GM12878 (cell line): ENCODE measurements around the gene GREM1. TPM values are rescaled to one million over a fixed set of nuclear protein-coding genes. Genes with fewer than 3 reads are reported as not detected.

ENCODE experiments used
- ATAC-seq: fragments of 200-7000 bp; cut with Tn5 transposase; 3 replicates; pipeline ENCODE4 v1.9.1; 2020; ENCODE audit warnings: mild to moderate bottlenecking, moderate library complexity
- BruUV-seq: library from RNA; stranded (reverse); fragments of 400-500 nt; replicated peaks from 2 replicates; lab custom pipeline; 2021; lab: Mats Ljungman, UMichigan
- CTCF ChIA-PET: fragments of 300-600 bp; sonication (Branson Sonifier 250); formaldehyde crosslinking; extraction: SDS; loops from one replicate; lab custom pipeline; 2021; ENCODE audit warnings: inconsistent platforms; lab: Yijun Ruan, JAX
- POLR2A ChIA-PET: fragments of 350-600 bp; formaldehyde crosslinking; extraction: SDS; loops from one replicate; lab custom pipeline; 2021; ENCODE audit warnings: inconsistent platforms; lab: Charles Lee
- RAD21 ChIA-PET: fragments of 300-600 bp; sonication (Branson Sonifier 250); formaldehyde crosslinking; loops from one replicate; lab custom pipeline; 2023; ENCODE audit warnings: antibody characterized with exemption; ENCODE audit not compliant: unreplicated experiment; lab: Charles Lee
- SMC1A ChIA-PET: fragments of 300-600 bp; sonication (Branson Sonifier 250); formaldehyde crosslinking; loops from one replicate; lab custom pipeline; 2023; ENCODE audit not compliant: unreplicated experiment, uncharacterized antibody; lab: Charles Lee
- DNase-seq: peaks from one replicate; pipeline ENCODE4 v3.0.0-alpha.2; 2011; ENCODE audit warnings: low read depth, low spot score
- FAIRE-seq: peaks from 3 replicates; lab custom pipeline; 2011; peaks lifted over from hg19 to GRCh38; lab: Jason Lieb, UNC
- H2AFZ ChIP-seq: 2 replicates; pipeline ENCODE4 v1.6.0; 2011; ENCODE audit warnings: low read depth, low read length, control low read depth; ENCODE audit not compliant: control insufficient read depth
- H3K27ac ChIP-seq: 2 replicates; pipeline ENCODE4 v1.5.1; 2011; ENCODE audit warnings: control low read depth; ENCODE audit not compliant: control insufficient read depth, insufficient read depth
- H3K27me3 ChIP-seq, 2 experiments: replicated peaks in 1 of 2; 2 replicates each; pipeline versions ENCODE4 v1.6.0 to v1.6.1; 2011; ENCODE audit warnings: low read length in 1 of 2; ENCODE audit not compliant: control insufficient read depth in 2 of 2, insufficient read depth in 2 of 2
- H3K36me3 ChIP-seq, 2 experiments: 2 replicates each; pipeline ENCODE4 v1.5.1; 2011; ENCODE audit warnings: low read length in 1 of 2; ENCODE audit not compliant: control insufficient read depth in 2 of 2, insufficient read depth in 2 of 2
- H3K4me1 ChIP-seq: 2 replicates; pipeline ENCODE4 v1.6.1; 2011; ENCODE audit warnings: mild to moderate bottlenecking, low read length, moderate library complexity, mixed read lengths; ENCODE audit not compliant: control insufficient read depth, insufficient read depth
- H3K4me2 ChIP-seq: 2 replicates; pipeline ENCODE4 v1.6.0; 2011; ENCODE audit warnings: control low read depth; ENCODE audit not compliant: control insufficient read depth, insufficient read depth
- H3K4me3 ChIP-seq: fragments of 200-600 bp; sonication (generic); 2 replicates; pipeline ENCODE4 v1.5.1; 2016
- H3K79me2 ChIP-seq: 2 replicates; pipeline ENCODE4 v1.6.0; 2011; ENCODE audit warnings: low read length; ENCODE audit not compliant: control insufficient read depth, insufficient read depth
- H3K9ac ChIP-seq: 2 replicates; pipeline ENCODE4 v1.8.0; 2011; ENCODE audit warnings: low read length, control low read depth, mixed read lengths; ENCODE audit not compliant: control insufficient read depth, insufficient read depth
- H3K9me3 ChIP-seq: replicated peaks from 3 replicates; pipeline ENCODE4 v1.5.1; 2011; ENCODE audit warnings: mild to moderate bottlenecking, low read length; ENCODE audit not compliant: control insufficient read depth, insufficient read depth
- H4K20me1 ChIP-seq: 2 replicates; pipeline ENCODE4 v1.6.0; 2011; ENCODE audit not compliant: control insufficient read depth, insufficient read depth
- FOXK2 ChIP-seq: fragments of 450-650 bp; IDR thresholded peaks from 2 replicates; pipeline ENCODE4 v1.6.1; 2017; ENCODE audit warnings: mild to moderate bottlenecking, moderate library complexity
- IKZF2 ChIP-seq, 2 experiments: fragments of 450-650 bp; IDR thresholded peaks; 2 replicates each; pipeline ENCODE4 v1.6.1; 2017; ENCODE audit warnings: mild to moderate bottlenecking in 2 of 2, moderate library complexity in 2 of 2
- MAX ChIP-seq: IDR thresholded peaks from 2 replicates; pipeline ENCODE4 v1.6.1; 2012; ENCODE audit warnings: low read depth, low read length, improper control_type of control experiment
- PAX5 ChIP-seq: IDR thresholded peaks from 2 replicates; pipeline ENCODE4 v1.6.1; 2011; ENCODE audit warnings: low read depth, low read length, borderline replicate concordance
- RUNX3 ChIP-seq: IDR thresholded peaks from 2 replicates; pipeline ENCODE4 v1.6.1; 2012; ENCODE audit warnings: low read length, inconsistent platforms
- TBL1XR1 ChIP-seq: IDR thresholded peaks from 2 replicates; pipeline ENCODE4 v1.6.1; 2012; ENCODE audit warnings: low read depth, low read length, improper control_type of control experiment
- TCF7 ChIP-seq: IDR thresholded peaks from 2 replicates; pipeline ENCODE4 v1.6.1; 2014; ENCODE audit warnings: antibody characterized with exemption, borderline replicate concordance
- WGBS: methylation state at CpG from one replicate; pipeline ENCODE4 v1.1.6; 2016; ENCODE audit warnings: low lambda C conversion rate; ENCODE audit not compliant: insufficient replicate concordance, insufficient coverage; ENCODE audit errors: missing lambda C conversion rate; 5-methylcytosine and 5-hydroxymethylcytosine counted together
- in situ Hi-C: fragments of 300-500 bp; cut with MboI; formaldehyde crosslinking; loops from 9 replicates; pipeline ENCODE4 v1.14.3; 2018; ENCODE audit warnings: mixed read lengths
- intact Hi-C: fragments of 100-400 bp; cut with micrococcal nuclease; formaldehyde crosslinking; loops from one replicate; pipeline ENCODE4 v1.14.2; 2022; ENCODE audit not compliant: unreplicated experiment
- polyA plus RNA-seq, 11 experiments: library from polyadenylated mRNA; depleted of rRNA in 4 of 11; unstranded in 6 of 11; stranded (reverse) in 5 of 11; fragments of >200 nt; fragmentation: Nextera tagmentation in 4 of 11; fragmentation: Illumina TruSeq in 1 of 11; extraction: Ambion mirVana in 4 of 11; extraction: Trizol in 1 of 11; gene quantifications; 1 replicate in 1 of 11; 2 replicates in 10 of 11; pipeline versions ENCODE4 v1.2.1 to v1.2.3, GENCODE V29; 2011 to 2016; ENCODE audit warnings: inconsistent platforms in 2 of 11, missing spikeins in 2 of 11, low read depth in 1 of 11
- total RNA-seq, 4 experiments: library from RNA; depleted of rRNA in 3 of 4; stranded (reverse); fragments of >200 nt in 3 of 4; fragmentation: Illumina TruSeq in 1 of 4; extraction: Trizol in 1 of 4; gene quantifications; 2 replicates each; pipeline versions ENCODE4 v1.2.1 to v1.2.3, GENCODE V29; 2013 to 2021
- TF ChIP-seq, protein P1 (sequence below): fragments of 450-650 bp; formaldehyde crosslinking; IDR thresholded peaks from 2 replicates; pipeline ENCODE4 v1.5.0; 2022; ENCODE audit warnings: mild to moderate bottlenecking, missing genetic modification characterization

GREM1 gene
- total and polyA plus RNA-seq, 10 of the 15 experiments (the other 5 are each of a cell fraction or from before 2014, with no cell fraction given): 0.08 to 0.36 (median 0.08) TPM; not detected in 7

- Histone ChIP-seq H4K20me1 (no peaks in the 10 kb centered on the region), H3K4me2 (no peak overlapping the region), H3K4me1 (no peaks in the 10 kb centered on the region), H3K9me3 (no peaks in the 10 kb centered on the region), H3K79me2 (no peaks in the 10 kb centered on the region), H3K36me3 (no peaks in the 10 kb centered on the region), H3K27ac (no peak overlapping the region), H2AFZ (no peak overlapping the region), H3K9ac (no peak overlapping the region), H3K4me3 (no peak overlapping the region), H3K27me3 (no peaks in the 10 kb centered on the region; a peak in 1 of 4 replicates)
- FAIRE-seq: no peak
- ATAC-seq: no peak
- ChIA-PET CTCF (no interaction called here), SMC1A (no interaction called here), RAD21 (no interaction called here), POLR2A (no interaction called here)
- no peak for DNase-seq
- TF ChIP-seq, protein P1, sequence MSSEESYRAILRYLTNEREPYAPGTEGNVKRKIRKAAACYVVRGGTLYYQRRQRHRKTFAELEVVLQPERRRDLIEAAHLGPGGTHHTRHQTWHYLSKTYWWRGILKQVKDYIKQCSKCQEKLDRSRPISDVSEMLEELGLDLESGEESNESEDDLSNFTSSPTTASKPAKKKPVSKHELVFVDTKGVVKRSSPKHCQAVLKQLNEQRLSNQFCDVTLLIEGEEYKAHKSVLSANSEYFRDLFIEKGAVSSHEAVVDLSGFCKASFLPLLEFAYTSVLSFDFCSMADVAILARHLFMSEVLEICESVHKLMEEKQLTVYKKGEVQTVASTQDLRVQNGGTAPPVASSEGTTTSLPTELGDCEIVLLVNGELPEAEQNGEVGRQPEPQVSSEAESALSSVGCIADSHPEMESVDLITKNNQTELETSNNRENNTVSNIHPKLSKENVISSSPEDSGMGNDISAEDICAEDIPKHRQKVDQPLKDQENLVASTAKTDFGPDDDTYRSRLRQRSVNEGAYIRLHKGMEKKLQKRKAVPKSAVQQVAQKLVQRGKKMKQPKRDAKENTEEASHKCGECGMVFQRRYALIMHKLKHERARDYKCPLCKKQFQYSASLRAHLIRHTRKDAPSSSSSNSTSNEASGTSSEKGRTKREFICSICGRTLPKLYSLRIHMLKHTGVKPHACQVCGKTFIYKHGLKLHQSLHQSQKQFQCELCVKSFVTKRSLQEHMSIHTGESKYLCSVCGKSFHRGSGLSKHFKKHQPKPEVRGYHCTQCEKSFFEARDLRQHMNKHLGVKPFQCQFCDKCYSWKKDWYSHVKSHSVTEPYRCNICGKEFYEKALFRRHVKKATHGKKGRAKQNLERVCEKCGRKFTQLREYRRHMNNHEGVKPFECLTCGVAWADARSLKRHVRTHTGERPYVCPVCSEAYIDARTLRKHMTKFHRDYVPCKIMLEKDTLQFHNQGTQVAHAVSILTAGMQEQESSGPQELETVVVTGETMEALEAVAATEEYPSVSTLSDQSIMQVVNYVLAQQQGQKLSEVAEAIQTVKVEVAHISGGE (CRISPR knock-in tag): no peak
- no peak for TF ChIP-seq TBL1XR1
- TF ChIP-seq RUNX3: no peak
- no peak for TF ChIP-seq MAX
- no peak for TF ChIP-seq IKZF2 (IDR thresholded peaks at IDR 0.05)
- no peak for TF ChIP-seq TCF7
- TF ChIP-seq PAX5: no peak
- no peak for TF ChIP-seq FOXK2
- 41% methylated on average over 8 of the region's 8 CpGs for WGBS
- BruUV-seq: no TSS peak
- in situ Hi-C loops: no loop called here
- intact Hi-C loops: no loop called here
Measured at GRCh38 chr15:32690941-32691688, 26.7 kb upstream of the GREM1 start.
